D721Med (cell line): Measurements from ENCODE around the gene DAB2IP.

Experiments
- DNase-seq: peaks from one replicate; pipeline ENCODE4 v3.0.0; 2011; ENCODE audit warnings: low spot score; ENCODE audit not compliant: insufficient read length
- FAIRE-seq: peaks from 2 replicates; lab custom pipeline; 2011; peaks lifted over from hg19 to GRCh38; lab: Jason Lieb, UNC
- TF ChIP-seq, protein P1 (sequence below): IDR thresholded peaks from 2 replicates; pipeline ENCODE4 v1.5.1; 2012; ENCODE audit warnings: mild to moderate bottlenecking, control low read depth; ENCODE audit not compliant: insufficient read depth; ENCODE audit errors: missing control alignments

DAB2IP gene

DNA sequence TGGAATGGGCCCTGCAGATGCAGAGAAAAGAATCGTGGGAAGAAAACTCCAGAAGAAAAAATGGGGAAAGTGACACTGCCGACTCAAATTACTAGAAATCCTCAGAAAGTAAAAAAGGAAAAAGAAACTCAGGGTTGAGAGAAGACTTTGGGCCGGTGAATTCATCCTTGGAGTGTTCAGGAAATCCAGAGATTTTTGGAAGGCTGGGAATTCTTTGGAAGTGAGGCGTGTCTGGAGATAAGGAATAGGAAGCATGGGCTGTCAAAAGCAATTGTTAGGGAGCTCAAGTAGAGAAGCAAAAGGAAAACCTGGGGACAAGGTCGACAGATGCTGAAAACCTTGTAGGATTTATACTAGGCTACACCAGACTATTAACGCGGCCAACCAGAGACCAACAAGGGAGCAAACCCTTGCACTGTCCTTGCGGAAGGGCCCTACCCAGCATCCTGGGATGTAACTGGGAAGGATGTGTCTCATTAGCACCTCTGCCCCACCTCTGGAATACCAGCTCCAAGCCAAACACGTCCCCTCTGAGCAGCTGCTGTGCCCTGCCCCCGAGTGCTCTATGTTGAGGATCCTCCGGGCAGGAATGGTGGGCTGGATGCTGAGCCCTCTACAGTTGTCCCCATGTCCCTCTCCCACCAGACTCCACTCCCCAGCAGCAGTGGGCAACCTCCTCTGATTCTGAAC lies 11.6 kb downstream of the DAB2IP start:
- TF ChIP-seq, protein P1, sequence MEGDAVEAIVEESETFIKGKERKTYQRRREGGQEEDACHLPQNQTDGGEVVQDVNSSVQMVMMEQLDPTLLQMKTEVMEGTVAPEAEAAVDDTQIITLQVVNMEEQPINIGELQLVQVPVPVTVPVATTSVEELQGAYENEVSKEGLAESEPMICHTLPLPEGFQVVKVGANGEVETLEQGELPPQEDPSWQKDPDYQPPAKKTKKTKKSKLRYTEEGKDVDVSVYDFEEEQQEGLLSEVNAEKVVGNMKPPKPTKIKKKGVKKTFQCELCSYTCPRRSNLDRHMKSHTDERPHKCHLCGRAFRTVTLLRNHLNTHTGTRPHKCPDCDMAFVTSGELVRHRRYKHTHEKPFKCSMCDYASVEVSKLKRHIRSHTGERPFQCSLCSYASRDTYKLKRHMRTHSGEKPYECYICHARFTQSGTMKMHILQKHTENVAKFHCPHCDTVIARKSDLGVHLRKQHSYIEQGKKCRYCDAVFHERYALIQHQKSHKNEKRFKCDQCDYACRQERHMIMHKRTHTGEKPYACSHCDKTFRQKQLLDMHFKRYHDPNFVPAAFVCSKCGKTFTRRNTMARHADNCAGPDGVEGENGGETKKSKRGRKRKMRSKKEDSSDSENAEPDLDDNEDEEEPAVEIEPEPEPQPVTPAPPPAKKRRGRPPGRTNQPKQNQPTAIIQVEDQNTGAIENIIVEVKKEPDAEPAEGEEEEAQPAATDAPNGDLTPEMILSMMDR, result no peak
- FAIRE-seq (no peak), DNase-seq (no peak)

DNA sequence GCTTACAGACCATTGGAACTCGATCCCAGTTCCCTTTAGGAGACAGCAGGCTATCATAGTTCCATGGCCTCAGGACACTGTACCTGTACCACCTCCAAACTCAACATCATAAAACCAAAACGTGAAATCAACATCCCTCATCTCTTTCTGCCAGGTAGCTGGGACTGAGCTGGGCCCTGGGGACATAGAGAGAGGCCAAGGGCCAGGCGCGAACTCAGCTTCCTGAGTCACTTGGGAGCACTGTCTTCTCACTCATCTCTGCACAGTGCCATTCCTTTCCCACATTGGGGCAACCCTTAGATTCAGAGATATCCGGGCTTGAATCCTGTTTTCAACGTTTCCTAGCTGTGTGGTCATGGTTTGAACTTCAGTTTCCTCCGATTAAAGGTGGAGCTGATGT lies 12.2 kb downstream of the DAB2IP start:
- TF ChIP-seq, protein P1, result no peak
- DNase-seq, result no peak
- no peak for FAIRE-seq

DNA sequence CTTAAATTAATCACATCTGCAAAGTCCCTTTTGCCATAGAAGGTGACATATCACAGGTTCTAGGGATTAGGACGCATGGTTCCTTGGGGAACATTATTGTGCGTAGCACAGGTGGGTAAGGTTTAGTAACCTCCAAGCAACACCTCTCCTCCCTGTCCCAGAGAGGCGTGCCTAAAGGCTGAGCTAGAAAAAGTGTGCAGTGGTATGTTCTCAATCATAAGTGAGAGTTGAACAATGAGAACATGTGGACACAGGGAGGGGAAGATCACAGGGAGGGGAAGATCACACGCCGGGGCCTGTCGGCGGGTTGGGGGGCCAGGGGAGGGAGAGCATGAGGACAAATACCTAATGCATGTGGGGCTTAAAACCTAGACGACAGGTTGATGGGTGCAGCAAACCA lies 14.9 kb downstream of the DAB2IP start:
- TF ChIP-seq, protein P1, result no peak
- no peak for FAIRE-seq

DNA sequence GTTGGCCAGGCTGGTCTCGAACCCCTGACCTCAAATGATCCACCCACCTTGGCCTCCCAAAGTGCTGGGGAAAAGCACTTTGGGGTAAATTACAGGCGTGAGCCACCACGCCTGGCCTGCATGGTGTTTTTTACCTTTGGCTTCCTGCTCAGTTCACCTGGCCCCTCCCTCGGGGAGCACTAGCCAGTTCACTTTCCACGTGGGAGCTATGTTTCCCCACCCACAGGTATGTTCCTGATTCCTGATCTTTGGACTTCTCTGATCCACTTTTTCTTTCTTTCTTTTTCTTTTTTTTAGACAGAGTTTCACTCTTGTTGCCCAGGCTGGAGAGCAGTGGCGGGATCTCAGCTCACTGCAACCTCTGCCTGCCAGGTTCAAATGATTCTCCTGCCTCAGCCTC lies 15.8 kb downstream of the DAB2IP start:
- TF ChIP-seq, protein P1, result no peak
- DNase-seq (no peak), FAIRE-seq (no peak)

More for the DNA sequence above, 14.9 kb downstream of the DAB2IP start:
- no peak for DNase-seq

DNA sequence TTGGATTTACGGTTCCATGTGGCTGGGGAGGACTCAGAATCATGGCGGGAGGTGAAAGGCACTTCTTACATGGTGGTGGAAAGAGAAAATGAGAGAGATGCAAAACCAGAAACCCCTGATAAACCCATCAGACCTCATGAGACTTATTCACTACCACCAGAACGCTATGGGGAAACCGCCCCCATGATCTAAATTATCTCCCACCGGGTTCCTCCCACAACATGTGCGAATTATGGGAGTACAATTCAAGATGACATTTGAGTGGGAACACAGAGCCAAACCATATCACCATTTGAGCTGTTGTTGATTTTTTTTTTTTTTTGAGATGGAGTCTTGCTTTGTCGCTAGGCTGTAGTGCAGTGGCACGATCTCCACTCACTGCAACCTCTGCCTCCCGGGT lies 16.5 kb downstream of the DAB2IP start:
- FAIRE-seq (no peak), DNase-seq (no peak)
- TF ChIP-seq, protein P1, result no peak

DNA sequence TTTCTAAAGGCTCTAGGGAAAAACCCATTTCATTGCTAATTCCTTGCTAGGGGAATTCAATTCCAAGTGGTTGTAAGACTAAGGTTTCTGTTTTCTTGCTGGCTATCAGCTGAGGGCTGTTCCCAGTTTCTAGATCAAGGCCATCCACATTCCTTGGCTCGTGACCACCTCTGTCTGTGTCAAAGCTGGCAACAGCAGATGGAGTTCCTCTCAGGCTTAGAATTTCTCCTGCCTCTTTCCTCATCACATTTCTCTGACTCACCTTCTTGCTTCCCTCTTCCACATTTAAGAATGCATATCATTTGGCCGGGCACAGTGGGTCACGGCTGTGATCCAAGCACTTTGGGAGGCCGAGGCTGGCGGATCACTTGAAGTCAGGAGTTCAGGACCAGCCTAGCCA lies 19.0 kb downstream of the DAB2IP start:
- TF ChIP-seq, protein P1, result no peak
- DNase-seq (no peak), FAIRE-seq (no peak)

DNA sequence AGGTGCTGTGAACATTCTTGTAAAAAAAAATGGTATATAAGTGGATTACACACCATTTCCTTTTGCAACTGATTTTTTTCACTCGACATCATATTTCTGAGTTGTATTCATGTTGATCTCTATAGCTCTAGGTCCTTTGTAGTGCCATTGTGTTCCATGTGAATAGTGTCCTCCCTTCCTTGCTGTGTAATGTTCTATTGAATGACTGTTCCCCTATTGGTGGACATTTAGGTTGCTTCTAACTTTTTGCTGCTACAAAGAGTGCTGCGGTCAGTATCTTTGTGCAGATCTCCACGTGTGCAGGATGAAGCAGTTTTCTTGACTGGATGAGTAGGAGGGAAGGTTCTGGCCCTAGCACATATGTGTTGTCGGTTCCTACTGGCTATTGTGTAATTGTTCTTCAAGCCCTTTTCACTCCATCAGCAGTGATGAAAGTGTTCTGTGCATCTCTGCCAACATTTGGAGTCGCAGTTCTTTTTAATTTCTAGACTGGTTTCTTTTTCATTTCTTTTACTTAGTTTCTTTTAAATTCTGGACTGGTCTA lies 20.2 kb downstream of the DAB2IP start:
- no peak for FAIRE-seq
- no peak for DNase-seq
- TF ChIP-seq, protein P1, result no peak
